ENCODE results near the gene ABCB1. TPM values are rescaled to one million over a fixed set of nuclear protein-coding genes. Genes with fewer than 3 reads are reported as not detected.

The ABCB1 gene
- polyA plus RNA-seq, 4 donors = 17.3 to 87.6 (median 58.6) TPM

DNA sequence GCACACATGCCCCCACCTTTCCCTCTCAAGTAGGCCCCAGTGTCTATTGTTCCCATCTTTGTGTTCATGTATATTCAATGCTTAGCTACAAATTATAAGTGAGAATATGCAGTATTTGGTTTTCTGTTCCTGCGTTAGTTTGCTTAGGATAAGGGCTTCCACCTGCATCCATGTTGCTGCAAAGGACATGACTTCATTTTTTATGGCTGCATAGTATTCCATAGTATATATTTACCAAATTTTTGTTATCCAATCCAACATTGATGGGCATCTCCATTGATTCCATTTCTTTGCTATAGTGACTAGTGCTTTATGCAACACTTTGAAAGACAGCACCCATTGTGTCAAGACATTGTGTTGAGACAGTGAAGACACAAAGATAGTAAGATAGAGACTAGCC, 106.2 kb downstream of the ABCB1 start:
- DNase-seq (no peak), FAIRE-seq (no peak)
- 97 to 100% (median 100%) methylated on average over 1 of the region's 1 CpG for WGBS, 3 donors

DNA sequence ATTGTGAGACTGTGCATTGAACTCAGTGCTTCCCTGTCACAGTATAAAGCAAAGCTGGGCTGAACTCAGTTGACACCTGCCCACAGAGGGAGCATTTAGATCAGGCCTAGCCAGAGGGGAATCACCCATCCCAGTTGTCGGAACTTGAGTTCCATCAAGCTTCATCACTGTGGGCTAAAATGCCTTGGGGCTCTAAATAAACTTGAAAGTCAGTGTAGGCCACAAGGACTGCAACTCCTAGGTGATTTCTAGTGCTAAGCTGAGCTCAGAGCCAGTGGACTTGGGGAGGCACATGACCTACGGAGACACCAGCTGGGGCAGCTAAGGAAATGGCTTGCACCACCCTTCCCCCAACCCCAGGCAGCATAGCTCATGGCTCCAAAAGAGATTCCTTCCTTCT, 117.6 kb downstream of the ABCB1 start:
- 90 to 100% (median 98%) methylated on average over 2 of the region's 2 CpGs for WGBS, 3 donors
- Histone ChIP-seq H3K27ac (ENCODE audit: low read depth in 1 of 3, low read length in 2 of 3) (no peak overlapping the region), H3K4me3 (ENCODE audit: low read depth in 1 of 3, low read length in 3 of 3) (no peak overlapping the region), H3K4me1 (ENCODE audit: control insufficient read depth in 3 of 3, insufficient read depth in 2 of 3, low read depth in 1 of 3, low read length in 2 of 3) (no peaks in the 10 kb centered on the region), H3K27me3 (ENCODE audit: control insufficient read depth in 3 of 3, insufficient read depth in 3 of 3, low read length in 3 of 3) (peaks cover 0 to 2% (median 0%) of the 10 kb centered on the region in 3 donors), H3K36me3 (ENCODE audit: control insufficient read depth in 3 of 3, insufficient read depth in 2 of 3, low read depth in 1 of 3, low read length in 3 of 3) (no peaks in the 10 kb centered on the region), H3K9me3 (ENCODE audit: control insufficient read depth in 2 of 2, insufficient read depth in 1 of 2, low read depth in 1 of 2, low read length in 1 of 2) (no peaks in the 10 kb centered on the region)
- DNase-seq = no peak
- FAIRE-seq = no peak

More for the DNA sequence above, 106.2 kb downstream of the ABCB1 start:
- Histone ChIP-seq H3K27ac (ENCODE audit: low read depth in 1 of 3, low read length in 2 of 3) (no peak overlapping the region), H3K27me3 (ENCODE audit: control insufficient read depth in 3 of 3, insufficient read depth in 3 of 3, low read length in 3 of 3) (no peaks in the 10 kb centered on the region), H3K9me3 (ENCODE audit: control insufficient read depth in 2 of 2, insufficient read depth in 1 of 2, low read depth in 1 of 2, low read length in 1 of 2) (no peaks in the 10 kb centered on the region), H3K36me3 (ENCODE audit: control insufficient read depth in 3 of 3, insufficient read depth in 2 of 3, low read depth in 1 of 3, low read length in 3 of 3) (no peaks in the 10 kb centered on the region), H3K4me3 (ENCODE audit: low read depth in 1 of 3, low read length in 3 of 3) (no peak overlapping the region), H3K4me1 (ENCODE audit: control insufficient read depth in 3 of 3, insufficient read depth in 2 of 3, low read depth in 1 of 3, low read length in 2 of 3) (no peaks in the 10 kb centered on the region)

DNA sequence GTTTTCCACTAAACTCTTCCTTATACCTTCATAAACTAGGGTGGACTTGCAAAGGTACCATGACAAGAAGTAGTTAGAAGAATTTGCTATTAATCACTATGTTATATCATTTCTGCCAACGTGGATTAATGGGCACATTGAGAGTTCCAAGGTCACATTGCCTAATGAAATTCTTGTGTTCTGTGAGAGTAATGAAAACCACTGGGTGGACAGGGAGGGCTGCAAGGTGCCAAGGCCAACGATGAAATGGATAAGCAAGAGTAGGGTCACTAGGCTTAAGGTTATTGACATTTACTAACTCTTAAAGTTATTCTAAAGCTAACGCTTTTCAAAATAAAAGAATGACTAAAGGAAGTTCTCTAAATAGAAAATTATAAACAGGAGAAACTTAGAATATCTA, 118.6 kb downstream of the ABCB1 start:
- H3K4me3 ChIP-seq (ENCODE audit: low read depth in 1 of 3, low read length in 3 of 3) = no peak overlapping the region
- H3K36me3 ChIP-seq (ENCODE audit: control insufficient read depth in 3 of 3, insufficient read depth in 2 of 3, low read depth in 1 of 3, low read length in 3 of 3) = no peaks in the 10 kb centered on the region
- H3K27me3 ChIP-seq (ENCODE audit: control insufficient read depth in 3 of 3, insufficient read depth in 3 of 3, low read length in 3 of 3) = peaks cover 0 to 2% (median 0%) of the 10 kb centered on the region in 3 donors
- peak; percentile 23 for FAIRE-seq
- H3K4me1 ChIP-seq (ENCODE audit: control insufficient read depth in 3 of 3, insufficient read depth in 2 of 3, low read depth in 1 of 3, low read length in 2 of 3) = no peaks in the 10 kb centered on the region
- no peak for DNase-seq
- no peaks in the 10 kb centered on the region for H3K9me3 ChIP-seq (ENCODE audit: control insufficient read depth in 2 of 2, insufficient read depth in 1 of 2, low read depth in 1 of 2, low read length in 1 of 2)
- 54 to 66% (median 56%) methylated on average over 3 of the region's 3 CpGs for WGBS, 3 donors
- no peak overlapping the region for H3K27ac ChIP-seq (ENCODE audit: low read depth in 1 of 3, low read length in 2 of 3)

DNA sequence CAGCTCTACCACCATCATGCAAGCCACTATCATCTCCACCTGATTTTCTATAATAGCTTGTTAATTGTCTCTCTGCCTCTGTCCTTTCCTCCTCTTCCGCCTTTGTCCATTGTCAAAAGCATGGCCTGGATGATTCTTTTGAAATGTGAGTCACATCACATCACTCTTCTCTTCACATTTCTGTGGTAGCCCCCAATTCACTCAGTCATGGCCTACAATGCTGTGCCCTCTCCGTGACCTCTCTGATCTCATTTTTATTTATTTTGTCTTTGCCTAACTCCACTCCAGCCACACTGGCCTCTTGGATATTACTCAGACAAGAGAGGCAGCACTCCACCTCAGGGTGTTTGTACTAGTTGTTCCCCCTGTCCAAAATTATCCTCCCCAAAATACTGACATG, 120.3 kb downstream of the ABCB1 start:
- 88 to 95% (median 91%) methylated on average over 2 of the region's 2 CpGs for WGBS, 3 donors
- Histone ChIP-seq H3K4me3 (ENCODE audit: low read depth in 1 of 3, low read length in 3 of 3) (no peak overlapping the region), H3K27ac (ENCODE audit: low read depth in 1 of 3, low read length in 2 of 3) (no peak overlapping the region), H3K36me3 (ENCODE audit: control insufficient read depth in 3 of 3, insufficient read depth in 2 of 3, low read depth in 1 of 3, low read length in 3 of 3) (no peaks in the 10 kb centered on the region), H3K27me3 (ENCODE audit: control insufficient read depth in 3 of 3, insufficient read depth in 3 of 3, low read length in 3 of 3) (peaks cover 0 to 4% (median 2%) of the 10 kb centered on the region in 3 donors), H3K4me1 (ENCODE audit: control insufficient read depth in 3 of 3, insufficient read depth in 2 of 3, low read depth in 1 of 3, low read length in 2 of 3) (no peaks in the 10 kb centered on the region), H3K9me3 (ENCODE audit: control insufficient read depth in 2 of 2, insufficient read depth in 1 of 2, low read depth in 1 of 2, low read length in 1 of 2) (no peaks in the 10 kb centered on the region)
- FAIRE-seq (no peak), DNase-seq (no peak)

DNA sequence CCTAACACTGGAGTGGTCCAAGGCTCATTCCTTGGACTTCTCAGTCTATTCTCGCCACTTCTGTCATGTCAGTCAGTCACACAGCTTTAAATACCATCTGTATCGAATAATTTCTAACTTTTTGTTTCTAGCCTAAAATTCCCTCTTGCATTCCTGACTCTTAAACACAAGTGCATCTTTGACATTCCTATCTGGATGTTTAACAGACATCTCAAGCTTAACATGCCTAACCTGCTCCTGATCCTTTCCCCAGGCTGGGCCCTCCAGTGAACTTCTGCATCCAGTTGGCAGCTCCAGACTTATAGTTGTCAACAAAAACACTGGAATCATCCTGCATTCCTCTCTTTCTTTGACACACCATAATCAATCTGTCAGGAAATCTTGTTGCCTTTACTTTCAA, 120.7 kb downstream of the ABCB1 start:
- 82 to 91% (median 89%) methylated on average over 2 of the region's 2 CpGs for WGBS, 3 donors
- DNase-seq (no peak), FAIRE-seq (no peak)
- Histone ChIP-seq H3K27ac (ENCODE audit: low read depth in 1 of 3, low read length in 2 of 3) (no peak overlapping the region), H3K27me3 (ENCODE audit: control insufficient read depth in 3 of 3, insufficient read depth in 3 of 3, low read length in 3 of 3) (peaks cover 0 to 8% (median 2%) of the 10 kb centered on the region in 3 donors), H3K4me3 (ENCODE audit: low read depth in 1 of 3, low read length in 3 of 3) (no peak overlapping the region), H3K36me3 (ENCODE audit: control insufficient read depth in 3 of 3, insufficient read depth in 2 of 3, low read depth in 1 of 3, low read length in 3 of 3) (no peaks in the 10 kb centered on the region), H3K9me3 (ENCODE audit: control insufficient read depth in 2 of 2, insufficient read depth in 1 of 2, low read depth in 1 of 2, low read length in 1 of 2) (no peaks in the 10 kb centered on the region), H3K4me1 (ENCODE audit: control insufficient read depth in 3 of 3, insufficient read depth in 2 of 3, low read depth in 1 of 3, low read length in 2 of 3) (no peaks in the 10 kb centered on the region)

DNA sequence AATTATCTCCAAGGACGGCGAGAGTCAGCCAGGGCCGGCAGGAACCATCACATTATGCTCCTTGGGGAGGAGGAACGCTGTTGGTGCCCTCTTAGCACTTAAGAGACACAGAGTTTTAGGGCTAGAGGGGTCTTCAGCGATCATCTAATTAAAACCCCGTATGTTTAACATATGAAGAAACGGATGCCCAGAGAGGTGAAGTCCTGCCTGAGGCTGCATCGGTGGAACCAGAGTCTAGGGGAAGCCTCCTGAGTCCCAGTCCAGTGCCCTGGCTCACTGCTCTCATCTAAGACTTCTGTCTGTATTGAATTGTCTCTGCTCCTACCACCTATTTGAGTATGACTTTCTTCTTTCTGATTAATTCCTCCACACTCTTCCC, 124.5 kb downstream of the ABCB1 start:
- DNase-seq (peak in 1 of 2 donors; percentile 6), FAIRE-seq (no peak)
- H3K9me3 ChIP-seq (ENCODE audit: control insufficient read depth in 2 of 2, insufficient read depth in 1 of 2, low read depth in 1 of 2, low read length in 1 of 2) = no peaks in the 10 kb centered on the region
- no peak overlapping the region for H3K27ac ChIP-seq (ENCODE audit: low read depth in 1 of 3, low read length in 2 of 3)
- H3K4me1 ChIP-seq (ENCODE audit: control insufficient read depth in 3 of 3, insufficient read depth in 2 of 3, low read depth in 1 of 3, low read length in 2 of 3) = no peaks in the 10 kb centered on the region
- H3K27me3 ChIP-seq (ENCODE audit: control insufficient read depth in 3 of 3, insufficient read depth in 3 of 3, low read length in 3 of 3) = peaks cover 0 to 22% (median 8%) of the 10 kb centered on the region in 3 donors
- WGBS, 3 donors = 42 to 60% (median 60%) methylated on average over 8 of the region's 8 CpGs
- no peak overlapping the region for H3K4me3 ChIP-seq (ENCODE audit: low read depth in 1 of 3, low read length in 3 of 3)
- no peaks in the 10 kb centered on the region for H3K36me3 ChIP-seq (ENCODE audit: control insufficient read depth in 3 of 3, insufficient read depth in 2 of 3, low read depth in 1 of 3, low read length in 3 of 3)

DNA sequence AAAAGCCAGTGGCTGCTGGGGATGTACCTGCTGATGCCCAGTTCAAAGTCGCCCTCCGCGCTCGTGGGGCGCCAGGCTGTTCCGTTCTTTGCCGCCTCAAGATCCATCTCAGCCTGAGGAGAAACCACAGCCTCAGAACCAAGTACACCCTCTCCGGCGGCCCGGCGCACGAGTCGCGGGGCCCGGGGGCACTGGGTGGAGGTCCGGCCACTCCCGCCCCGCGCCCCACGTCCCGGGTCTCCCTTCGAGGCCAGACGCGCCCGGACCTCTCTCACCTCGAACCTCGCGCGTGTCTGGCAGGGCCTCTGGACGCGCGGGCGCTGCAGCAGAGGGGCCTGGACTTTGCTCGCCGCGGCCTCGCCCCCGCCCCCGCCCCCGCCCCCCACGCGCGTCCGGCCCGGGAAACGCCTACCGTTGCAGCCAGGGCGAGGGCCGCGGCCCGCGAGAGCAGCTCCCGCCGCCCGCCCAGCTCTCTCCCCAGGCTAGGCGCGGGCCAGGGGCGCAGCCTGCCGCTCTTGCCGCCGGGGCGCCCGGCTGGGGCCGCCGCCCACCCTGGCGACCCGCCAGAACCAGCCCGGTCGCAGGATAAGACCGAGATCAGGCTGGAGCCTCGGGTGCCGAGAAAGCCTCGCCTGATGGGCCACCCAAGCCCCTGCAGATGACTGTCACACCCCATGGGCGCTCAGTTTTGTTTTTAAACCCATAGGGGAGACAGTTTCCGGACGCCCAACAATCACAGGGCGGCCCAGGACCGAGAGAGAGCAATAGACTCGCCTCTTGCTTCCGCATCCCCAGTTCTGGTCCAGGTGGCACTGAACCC, 125.1 kb downstream of the ABCB1 start, which contains the start of gene ABCB4:
Gene ABCB4, minus strand, starts transcription at position 322 of the 820 bp plus-strand sequence. Its CDS starts 215 bp downstream, at position 107.
- peak within 1 kb of the TSS; percentile 11 to 47 (median 31) for H3K4me3 ChIP-seq (ENCODE audit: low read depth in 1 of 3, low read length in 3 of 3)
- peak within 1 kb of the TSS in 1 of 3 donors; percentile 19 for H3K27ac ChIP-seq (ENCODE audit: low read depth in 1 of 3, low read length in 2 of 3)
- no peaks in the 10 kb centered on the region for H3K9me3 ChIP-seq (ENCODE audit: control insufficient read depth in 2 of 2, insufficient read depth in 1 of 2, low read depth in 1 of 2, low read length in 1 of 2)
- 6 to 9% (median 7%) methylated on average over 49 to 80 of the region's 80 CpGs for WGBS, 3 donors
- H3K27me3 ChIP-seq (ENCODE audit: control insufficient read depth in 3 of 3, insufficient read depth in 3 of 3, low read length in 3 of 3) = peaks cover 0 to 22% (median 8%) of the 10 kb centered on the region in 3 donors
- no peaks in the 10 kb centered on the region for H3K36me3 ChIP-seq (ENCODE audit: control insufficient read depth in 3 of 3, insufficient read depth in 2 of 3, low read depth in 1 of 3, low read length in 3 of 3)
- H3K4me1 ChIP-seq (ENCODE audit: control insufficient read depth in 3 of 3, insufficient read depth in 2 of 3, low read depth in 1 of 3, low read length in 2 of 3) = no peaks in the 10 kb centered on the region
- DNase-seq (peak; percentile 14 to 46), FAIRE-seq (no peak)

DNA sequence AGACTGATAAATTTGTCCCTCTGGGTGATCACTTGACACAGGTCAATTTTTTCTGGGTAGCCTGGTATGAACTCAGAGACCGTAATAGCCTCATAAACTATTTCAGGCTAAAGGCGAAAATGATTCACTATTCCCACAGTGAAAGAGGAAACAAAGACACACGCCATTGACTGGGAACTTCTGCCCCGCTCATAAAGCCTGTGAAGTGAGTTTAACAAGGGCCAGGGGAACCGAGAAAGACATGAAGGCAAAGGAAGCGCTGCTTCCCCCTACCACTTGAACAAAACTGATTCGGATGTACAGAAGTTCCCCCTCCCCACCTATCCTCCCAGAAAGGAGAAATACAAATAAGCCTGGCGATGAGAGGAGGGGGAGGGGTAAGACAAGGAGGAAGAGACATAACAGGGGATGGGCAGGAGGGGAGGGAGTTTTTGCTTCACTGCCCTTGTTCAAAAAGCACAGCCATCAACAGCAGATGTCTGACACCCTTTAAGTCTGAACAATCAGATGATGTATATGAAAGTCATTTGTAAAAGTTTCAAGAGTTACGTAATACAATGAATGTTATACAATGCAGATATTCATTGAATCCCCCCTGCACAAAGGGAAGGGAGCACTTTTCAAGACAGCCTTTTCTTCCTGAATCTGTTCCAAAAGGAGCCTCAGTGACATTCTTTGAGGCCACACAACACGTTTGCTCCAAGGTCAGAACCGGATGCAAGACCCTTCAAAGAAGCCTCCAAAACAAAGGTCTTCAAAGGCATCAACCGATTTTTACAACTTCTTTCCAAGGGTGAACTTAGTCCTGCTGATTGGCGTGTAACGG, 125.9 kb downstream of the ABCB1 start:
- Histone ChIP-seq H3K4me1 (ENCODE audit: control insufficient read depth in 3 of 3, insufficient read depth in 2 of 3, low read depth in 1 of 3, low read length in 2 of 3) (no peaks in the 10 kb centered on the region), H3K9me3 (ENCODE audit: control insufficient read depth in 2 of 2, insufficient read depth in 1 of 2, low read depth in 1 of 2, low read length in 1 of 2) (no peaks in the 10 kb centered on the region), H3K36me3 (ENCODE audit: control insufficient read depth in 3 of 3, insufficient read depth in 2 of 3, low read depth in 1 of 3, low read length in 3 of 3) (no peaks in the 10 kb centered on the region), H3K4me3 (ENCODE audit: low read depth in 1 of 3, low read length in 3 of 3) (peak overlapping the region in 2 of 3 donors; percentile 11 to 31), H3K27me3 (ENCODE audit: control insufficient read depth in 3 of 3, insufficient read depth in 3 of 3, low read length in 3 of 3) (peaks cover 0 to 22% (median 7%) of the 10 kb centered on the region in 3 donors), H3K27ac (ENCODE audit: low read depth in 1 of 3, low read length in 2 of 3) (peak overlapping the region in 1 of 3 donors; percentile 19)
- FAIRE-seq (no peak), DNase-seq (peak; percentile 8 to 38)
- 6 to 11% (median 10%) methylated on average over 14 of the region's 14 CpGs for WGBS, 3 donors

Data from small intestine (tissue), 7 donors.